COLO668 (cell line): Measurements from ENCODE around the gene ADARB2.

Experiments
- DNase-seq: peaks from one replicate; lab custom pipeline; 2025; ENCODE audit not compliant: unreplicated experiment; lab: John Stamatoyannopoulos, UW

The ADARB2 gene

GRCh38 chr10:1687190-1687589 is 50.1 kb downstream of the ADARB2 start:
- no peak for DNase-seq

GRCh38 chr10:1686491-1686749 is 50.9 kb downstream of the ADARB2 start:
- no peak for DNase-seq

GRCh38 chr10:1685699-1686490 is 51.4 kb downstream of the ADARB2 start:
- no peak for DNase-seq

- DNase-seq, result no peak
These were observed 52.3 kb downstream of the ADARB2 start for GRCh38 chr10:1684991-1685390.

GRCh38 chr10:1683649-1684048 is 53.7 kb downstream of the ADARB2 start:
- no peak for DNase-seq

- DNase-seq, result no peak
These were observed 57.3 kb downstream of the ADARB2 start for GRCh38 chr10:1679821-1680650.

GRCh38 chr10:1678084-1678483 is 59.2 kb downstream of the ADARB2 start:
- no peak for DNase-seq

GRCh38 chr10:1677307-1677939 is 59.9 kb downstream of the ADARB2 start:
- DNase-seq, result peak; percentile 66

- DNase-seq, result no peak
These were observed 62.8 kb downstream of the ADARB2 start for GRCh38 chr10:1674501-1674900.

GRCh38 chr10:1673568-1674345 is 63.6 kb downstream of the ADARB2 start:
- DNase-seq, result no peak

GRCh38 chr10:1672001-1672781 is 65.1 kb downstream of the ADARB2 start:
- DNase-seq, result no peak

- DNase-seq, result no peak
These were observed 65.8 kb downstream of the ADARB2 start for GRCh38 chr10:1671366-1672000.

- no peak for DNase-seq
These were observed 66.6 kb downstream of the ADARB2 start for GRCh38 chr10:1670541-1671365.

GRCh38 chr10:1669433-1669832 is 67.9 kb downstream of the ADARB2 start:
- no peak for DNase-seq

GRCh38 chr10:1668399-1668798 is 68.9 kb downstream of the ADARB2 start:
- DNase-seq, result no peak

GRCh38 chr10:1667392-1667791 is 69.9 kb downstream of the ADARB2 start:
- DNase-seq, result no peak

- no peak for DNase-seq
These were observed 71.2 kb downstream of the ADARB2 start for GRCh38 chr10:1666147-1666546.

- DNase-seq, result no peak
These were observed 71.6 kb downstream of the ADARB2 start for GRCh38 chr10:1665681-1666080.

- DNase-seq, result no peak
These were observed 72.2 kb downstream of the ADARB2 start for GRCh38 chr10:1665021-1665661.
